ENCODE data around the gene APBB1IP.
"Not testable (repeated sequence)": the region's sequence is repeated elsewhere in the genome, so short reads cannot be mapped to it uniquely, and the experiment has no call there.

Gene APBB1IP

DNA sequence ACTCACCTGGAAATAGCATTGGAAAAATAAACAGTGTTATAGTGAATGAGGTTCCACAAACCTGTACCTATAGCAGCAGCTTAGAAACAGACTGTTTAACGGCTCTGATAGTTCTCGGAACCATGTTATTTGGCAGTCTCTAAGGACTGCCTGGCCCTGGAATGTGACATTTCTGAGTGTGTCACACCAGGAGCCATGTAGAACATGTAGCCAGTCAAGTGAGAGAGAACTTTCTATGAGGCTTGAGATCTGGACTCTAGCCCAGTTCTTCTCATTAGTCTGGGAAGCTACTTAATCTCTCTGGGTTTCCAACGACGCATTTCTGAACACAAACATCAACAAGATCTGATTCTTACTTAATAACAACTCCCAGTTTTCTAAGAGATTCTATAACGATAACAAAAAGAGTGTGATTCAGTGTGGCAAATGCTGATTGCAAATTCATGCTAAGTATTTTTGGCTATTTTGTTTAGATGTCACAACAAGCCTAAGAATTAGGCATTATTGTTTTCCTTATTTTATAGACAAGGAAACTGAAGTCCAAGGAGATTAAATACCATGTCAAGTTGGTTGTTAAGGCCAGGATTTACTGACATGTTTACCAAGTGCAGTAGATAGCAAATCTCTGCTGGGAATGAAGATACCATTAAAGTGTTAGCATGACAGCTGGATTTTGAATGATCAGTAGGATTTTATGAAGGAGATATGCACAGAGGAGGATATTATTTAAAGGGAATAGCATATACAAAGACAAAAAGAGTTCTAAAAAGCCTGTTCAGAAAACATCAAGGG, 47.2 kb downstream of the APBB1IP start:
- ChIA-PET POLR2A (no interaction called here), CTCF (no interaction called here)
- TF ChIP-seq ARNT (IDR thresholded peaks at IDR 0.05) (no peak), L3MBTL2 (conservative IDR thresholded peaks at IDR 0.05) (no peak), ELF4 (IDR thresholded peaks at IDR 0.05) (no peak), FOXK2 (IDR thresholded peaks at IDR 0.05) (no peak), TARDBP (IDR thresholded peaks at IDR 0.05) (no peak), BHLHE40 (IDR thresholded peaks at IDR 0.05; ENCODE audit: borderline replicate concordance) (no peak), SP1 (IDR thresholded peaks at IDR 0.05) (no peak), CTBP1 (IDR thresholded peaks at IDR 0.05; ENCODE audit: borderline replicate concordance) (no peak), HDGF (IDR thresholded peaks at IDR 0.05; ENCODE audit: borderline replicate concordance) (no peak), NFRKB (IDR thresholded peaks at IDR 0.05) (no peak), LEF1 (IDR thresholded peaks at IDR 0.05; ENCODE audit: borderline replicate concordance) (no peak), ZNF384 (IDR thresholded peaks at IDR 0.05) (no peak), FOXA1 (IDR thresholded peaks at IDR 0.05) (no peak), SUZ12 (IDR thresholded peaks at IDR 0.05) (no peak), FOXM1 (IDR thresholded peaks at IDR 0.05; ENCODE audit: borderline replicate concordance) (no peak)
- TF ChIP-seq, protein P1, sequence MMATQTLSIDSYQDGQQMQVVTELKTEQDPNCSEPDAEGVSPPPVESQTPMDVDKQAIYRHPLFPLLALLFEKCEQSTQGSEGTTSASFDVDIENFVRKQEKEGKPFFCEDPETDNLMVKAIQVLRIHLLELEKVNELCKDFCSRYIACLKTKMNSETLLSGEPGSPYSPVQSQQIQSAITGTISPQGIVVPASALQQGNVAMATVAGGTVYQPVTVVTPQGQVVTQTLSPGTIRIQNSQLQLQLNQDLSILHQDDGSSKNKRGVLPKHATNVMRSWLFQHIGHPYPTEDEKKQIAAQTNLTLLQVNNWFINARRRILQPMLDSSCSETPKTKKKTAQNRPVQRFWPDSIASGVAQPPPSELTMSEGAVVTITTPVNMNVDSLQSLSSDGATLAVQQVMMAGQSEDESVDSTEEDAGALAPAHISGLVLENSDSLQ (IDR thresholded peaks at IDR 0.05): no peak
- DNase-seq (ENCODE audit: extremely low spot score): no peak

DNA sequence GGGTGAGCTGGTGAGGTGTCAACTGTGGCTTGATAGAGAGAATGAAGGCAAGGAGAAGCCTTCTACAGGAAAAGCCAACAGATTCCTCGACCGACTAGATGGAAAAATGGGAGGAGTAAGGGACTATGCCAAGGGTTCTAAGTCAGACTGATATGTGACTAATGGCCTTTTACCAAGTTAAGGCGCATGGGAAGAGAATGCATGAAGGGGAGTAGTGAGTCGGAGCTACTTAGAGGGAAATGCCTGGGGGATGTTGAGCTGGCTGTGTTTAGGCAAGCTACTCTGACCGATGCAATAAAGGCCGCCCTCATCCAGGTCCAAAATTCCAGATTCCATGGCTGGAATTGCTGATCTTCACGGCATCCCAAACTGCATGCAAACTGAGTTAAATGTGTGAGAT, 48.2 kb downstream of the APBB1IP start:
- POLR2A ChIA-PET: no interaction called here
- CTCF ChIA-PET: interaction anchor here (0.7 kb wide), 1 partner anchor 18 kb away, joined by 3 read pairs; no protein-coding TSS in a partner anchor
- TF ChIP-seq ARNT (IDR thresholded peaks at IDR 0.05) (no peak), BHLHE40 (IDR thresholded peaks at IDR 0.05; ENCODE audit: borderline replicate concordance) (no peak), CTBP1 (IDR thresholded peaks at IDR 0.05; ENCODE audit: borderline replicate concordance) (no peak), NFRKB (IDR thresholded peaks at IDR 0.05) (no peak), ELF4 (IDR thresholded peaks at IDR 0.05) (no peak), SP1 (IDR thresholded peaks at IDR 0.05) (no peak), FOXA1 (IDR thresholded peaks at IDR 0.05) (no peak)
- TF ChIP-seq, protein P1 (IDR thresholded peaks at IDR 0.05): no peak
- no peak for DNase-seq (ENCODE audit: extremely low spot score)

DNA sequence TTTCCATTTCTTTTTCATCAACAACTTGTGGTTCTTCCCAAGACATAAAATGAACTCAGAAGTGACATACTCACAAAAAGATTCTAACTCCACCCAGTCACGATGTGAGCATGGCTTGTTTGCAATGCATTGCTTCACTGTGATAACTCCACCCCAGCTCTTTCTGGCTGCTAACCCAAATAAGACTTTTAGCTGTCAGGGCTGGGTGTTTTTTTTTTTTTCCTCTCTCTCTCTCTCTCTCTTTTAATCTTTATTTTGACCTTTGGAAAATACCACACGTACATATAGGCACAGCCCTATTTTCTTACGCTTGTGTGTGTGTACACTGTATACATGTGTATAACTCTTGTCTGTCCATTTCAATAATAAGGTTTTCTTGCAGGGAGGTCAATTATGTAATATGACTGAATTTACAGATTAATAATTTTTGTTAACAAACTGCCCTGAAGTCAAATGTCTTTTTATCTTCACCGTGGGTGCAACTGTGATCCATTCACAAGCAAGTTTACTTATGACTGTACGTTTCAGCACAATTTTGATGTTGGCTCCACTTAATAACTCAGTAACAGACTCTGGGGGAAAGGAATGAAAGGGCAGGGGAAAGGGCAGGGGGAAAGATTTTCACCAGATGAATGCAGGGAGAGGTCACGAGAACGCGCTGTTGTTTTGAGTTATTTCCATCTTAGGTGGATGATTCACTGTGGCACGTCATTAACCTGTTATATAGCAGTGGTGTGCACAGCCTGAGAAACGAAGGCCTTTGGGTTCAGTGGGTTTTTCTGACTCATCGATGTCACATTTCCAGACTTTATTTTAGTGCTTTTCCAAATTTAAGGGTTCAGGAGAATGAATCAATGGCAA, 49.1 kb downstream of the APBB1IP start:
- no peak for DNase-seq (ENCODE audit: extremely low spot score)
- ChIA-PET CTCF (interaction anchor here (0.7 kb wide), 2 partner anchors 17 to 21 kb away, joined by 3 read pairs; no protein-coding TSS in a partner anchor), POLR2A (no interaction called here)
- no peak for TF ChIP-seq SUZ12 (IDR thresholded peaks at IDR 0.05)
- no peak for TF ChIP-seq NFRKB (IDR thresholded peaks at IDR 0.05)
- TF ChIP-seq ARNT (IDR thresholded peaks at IDR 0.05): no peak
- TF ChIP-seq BHLHE40 (IDR thresholded peaks at IDR 0.05; ENCODE audit: borderline replicate concordance): no peak
- no peak for TF ChIP-seq LEF1 (IDR thresholded peaks at IDR 0.05; ENCODE audit: borderline replicate concordance)
- TF ChIP-seq, protein P1 (IDR thresholded peaks at IDR 0.05): no peak

DNA sequence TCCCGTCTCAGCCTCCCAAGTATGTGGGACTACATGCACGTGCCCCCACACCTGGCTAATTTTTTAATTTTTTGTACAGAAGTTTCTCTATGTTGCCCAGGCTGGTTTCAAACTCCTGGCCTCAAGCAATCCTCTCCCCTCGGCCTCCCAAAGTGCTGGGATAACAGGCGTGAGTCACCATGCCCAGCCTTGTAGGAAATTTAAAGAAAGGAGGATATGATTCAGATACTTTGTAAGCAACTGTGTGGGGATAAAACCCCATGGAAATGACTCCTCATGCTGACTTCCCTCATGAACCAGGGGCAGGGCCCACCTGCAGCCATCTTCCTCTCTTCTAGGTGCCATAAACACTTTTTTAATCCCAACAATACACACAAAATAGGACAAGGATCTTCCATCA, 50.2 kb downstream of the APBB1IP start:
- CTCF ChIA-PET: interaction anchor here (0.7 kb wide), 1 partner anchor 20 kb away, joined by 3 read pairs; no protein-coding TSS in a partner anchor
- no peak for DNase-seq (ENCODE audit: extremely low spot score)
- POLR2A ChIA-PET: no interaction called here
- no peak for TF ChIP-seq SUZ12 (IDR thresholded peaks at IDR 0.05)
- no peak for TF ChIP-seq CTBP1 (IDR thresholded peaks at IDR 0.05; ENCODE audit: borderline replicate concordance)
- TF ChIP-seq NFRKB (IDR thresholded peaks at IDR 0.05): no peak

DNA sequence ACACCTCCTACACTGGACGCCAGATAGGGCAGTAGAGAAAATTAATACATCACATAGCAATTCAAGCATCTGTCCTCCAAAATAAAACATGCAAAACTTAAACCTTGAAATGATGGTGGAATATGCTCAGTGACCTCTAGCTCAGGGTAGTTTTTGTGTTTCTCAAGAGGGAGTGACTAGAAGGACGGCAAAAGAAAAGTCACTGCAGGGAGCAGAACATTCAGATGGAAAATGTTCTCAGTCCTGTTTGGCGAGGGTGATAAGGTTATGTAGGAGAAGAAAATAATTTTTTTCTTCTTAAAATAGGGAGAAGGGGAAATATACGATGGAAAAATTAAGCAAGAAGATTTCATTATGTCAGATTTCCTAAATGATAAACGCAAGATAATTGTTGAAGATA, 50.9 kb downstream of the APBB1IP start:
- DNase-seq (ENCODE audit: extremely low spot score): no peak
- TF ChIP-seq NFRKB (IDR thresholded peaks at IDR 0.05) (no peak), SUZ12 (IDR thresholded peaks at IDR 0.05) (no peak), FOXA1 (IDR thresholded peaks at IDR 0.05) (no peak), ZNF384 (IDR thresholded peaks at IDR 0.05) (no peak), CTBP1 (IDR thresholded peaks at IDR 0.05; ENCODE audit: borderline replicate concordance) (no peak), HDGF (IDR thresholded peaks at IDR 0.05; ENCODE audit: borderline replicate concordance) (no peak), BHLHE40 (IDR thresholded peaks at IDR 0.05; ENCODE audit: borderline replicate concordance) (no peak), LEF1 (IDR thresholded peaks at IDR 0.05; ENCODE audit: borderline replicate concordance) (no peak), SP1 (IDR thresholded peaks at IDR 0.05) (no peak), ELF4 (IDR thresholded peaks at IDR 0.05) (no peak), FOXK2 (IDR thresholded peaks at IDR 0.05) (no peak), L3MBTL2 (conservative IDR thresholded peaks at IDR 0.05) (no peak), FOXM1 (IDR thresholded peaks at IDR 0.05; ENCODE audit: borderline replicate concordance) (no peak), ARNT (IDR thresholded peaks at IDR 0.05) (no peak), TARDBP (IDR thresholded peaks at IDR 0.05) (no peak)
- TF ChIP-seq, protein P1 (IDR thresholded peaks at IDR 0.05): no peak
- ChIA-PET CTCF (no interaction called here), POLR2A (no interaction called here)

DNA sequence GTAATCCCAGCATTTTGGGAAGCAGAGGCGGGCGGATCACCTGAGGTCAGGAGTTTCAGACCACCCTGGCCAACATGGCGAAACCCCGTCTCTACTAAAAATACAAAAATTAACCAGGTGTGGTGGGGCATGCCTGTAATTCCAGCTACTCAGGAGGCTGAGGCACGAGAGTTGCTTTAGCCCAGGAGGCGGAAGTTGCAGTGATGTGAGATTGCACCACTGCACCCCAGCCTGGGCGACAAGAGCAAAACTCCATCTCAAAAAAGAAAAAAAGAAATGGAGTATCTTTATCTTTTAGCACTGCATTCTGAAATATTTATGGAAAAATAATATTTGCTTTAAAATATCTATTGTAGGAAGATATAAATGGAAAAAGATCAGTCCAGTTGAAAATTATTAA, 52.2 kb downstream of the APBB1IP start:
- DNase-seq (ENCODE audit: extremely low spot score); POLR2A ChIA-PET; CTCF ChIA-PET: not testable (repeated sequence)
